Skeletal muscle satellite cell (primary cell): Measurements from ENCODE around the gene TRPT1.

Experiments
- H3K27me3 ChIP-seq: 2 replicates; pipeline ENCODE4 v1.7.0; 2013; ENCODE audit warnings: low read length; ENCODE audit not compliant: control insufficient read depth, insufficient read depth
- H3K36me3 ChIP-seq: 2 replicates; pipeline ENCODE4 v1.7.0; 2013; ENCODE audit warnings: mild to moderate bottlenecking, control low read depth, low read length; ENCODE audit not compliant: insufficient read depth
- H3K4me1 ChIP-seq: 2 replicates; pipeline ENCODE4 v1.7.0; 2013; ENCODE audit warnings: low read length; ENCODE audit not compliant: control insufficient read depth, insufficient read depth
- H3K4me2 ChIP-seq: 2 replicates; pipeline ENCODE4 v1.7.0; 2013; ENCODE audit warnings: mild to moderate bottlenecking, low read length
- H3K4me3 ChIP-seq: 2 replicates; pipeline ENCODE4 v1.7.0; 2013; ENCODE audit warnings: low read length
- H3K9ac ChIP-seq: 2 replicates; pipeline ENCODE4 v1.7.0; 2013; ENCODE audit warnings: mild to moderate bottlenecking, low read depth, low read length, moderate library complexity
- H3K9me3 ChIP-seq: replicated peaks from 2 replicates; pipeline ENCODE4 v1.7.0; 2013; ENCODE audit warnings: mild to moderate bottlenecking, control low read depth, low read length

The TRPT1 gene

DNA sequence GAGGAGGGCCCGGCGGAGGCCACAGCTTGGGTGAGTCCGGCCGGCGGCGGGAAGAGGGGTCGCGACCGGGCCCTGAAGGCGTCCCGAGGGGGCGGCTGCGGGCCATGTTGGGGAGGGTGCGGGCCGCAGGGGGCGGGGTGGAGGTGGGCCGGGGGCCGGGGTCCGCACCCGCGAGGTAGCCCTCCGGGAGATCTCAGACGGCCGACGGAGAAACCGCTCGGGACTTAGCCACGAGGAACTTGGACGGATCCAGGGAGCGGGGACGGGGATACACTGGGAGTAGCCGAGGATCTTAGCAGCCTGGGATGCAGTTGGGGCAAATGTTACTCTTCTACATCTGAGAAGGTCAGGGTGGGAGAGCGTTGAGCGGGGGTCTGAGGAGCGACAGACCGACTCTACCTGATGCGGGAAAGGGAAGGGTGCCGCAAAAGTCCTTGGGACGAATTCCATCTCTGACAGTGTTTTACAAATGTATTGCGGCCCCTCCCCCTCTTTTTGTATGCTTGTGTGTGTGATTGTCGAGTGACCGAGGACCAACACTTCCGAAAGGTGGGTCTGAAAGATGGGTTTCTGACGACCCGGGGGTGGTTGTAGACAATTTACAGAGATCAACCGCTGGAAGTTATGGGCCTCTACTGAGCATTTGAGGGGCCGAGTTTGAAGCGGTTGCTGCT is 39.4 kb downstream of the TRPT1 start:
- H3K27me3 ChIP-seq = no peaks in the 10 kb centered on the region
- H3K4me3 ChIP-seq = no peak overlapping the region
- no peak overlapping the region for H3K4me2 ChIP-seq
- peaks cover 19% of the 10 kb centered on the region for H3K4me1 ChIP-seq
- H3K9me3 ChIP-seq = no peaks in the 10 kb centered on the region
- no peak overlapping the region for H3K9ac ChIP-seq
- peaks cover 10% of the 10 kb centered on the region for H3K36me3 ChIP-seq

DNA sequence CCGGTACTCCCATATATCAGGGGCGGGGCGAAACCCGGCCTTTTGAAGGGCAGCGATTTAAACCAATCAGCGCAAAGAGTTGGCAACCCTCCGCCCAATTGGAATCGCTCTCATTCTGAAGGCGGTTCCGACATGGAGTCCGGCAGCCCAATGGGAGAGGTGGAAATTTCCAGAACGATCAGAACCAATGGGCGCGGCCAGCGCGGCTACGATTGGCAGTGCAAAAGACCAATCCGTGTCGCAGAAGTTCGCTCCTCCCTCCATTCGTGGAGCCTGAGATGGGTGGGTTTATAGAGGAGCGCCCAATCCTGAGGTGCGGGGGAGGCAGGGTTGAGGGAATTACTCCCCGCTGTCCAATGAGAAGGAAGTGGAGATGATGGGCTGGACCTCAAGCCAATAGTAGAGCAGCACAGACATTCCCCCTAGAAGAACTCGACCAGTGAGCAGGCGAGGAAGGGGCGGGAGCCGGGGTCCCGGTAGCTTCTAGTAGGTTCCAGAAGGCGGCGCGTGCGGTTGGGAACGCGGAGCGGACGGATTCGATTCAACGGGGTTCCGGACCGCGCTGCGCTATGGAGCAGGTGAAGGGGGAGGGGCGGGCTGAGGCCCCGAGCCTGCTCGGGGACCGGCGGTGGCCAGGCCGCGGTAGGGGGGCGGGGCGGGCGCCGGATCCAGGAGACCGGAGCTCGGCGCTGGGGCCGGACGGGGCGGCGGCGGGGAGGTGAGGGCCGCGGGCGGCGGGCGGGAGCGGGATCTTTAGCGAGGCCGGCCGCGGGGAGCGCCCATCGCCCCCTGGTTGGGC is 40.1 kb downstream of the TRPT1 start, which contains the start of gene STIP1:
STIP1 (plus strand) TSS at position 479 of the 799 bp plus-strand sequence; CDS start at position 570, 91 bp downstream.
- peak within 1 kb of the TSS; percentile 84 for H3K4me2 ChIP-seq
- H3K4me3 ChIP-seq = peak within 1 kb of the TSS; percentile 78
- H3K9ac ChIP-seq = peak within 1 kb of the TSS; percentile 88
- H3K4me1 ChIP-seq = peaks cover 25% of the 10 kb centered on the region
- no peaks in the 10 kb centered on the region for H3K27me3 ChIP-seq
- peaks cover 10% of the 10 kb centered on the region for H3K36me3 ChIP-seq
- no peaks in the 10 kb centered on the region for H3K9me3 ChIP-seq

DNA sequence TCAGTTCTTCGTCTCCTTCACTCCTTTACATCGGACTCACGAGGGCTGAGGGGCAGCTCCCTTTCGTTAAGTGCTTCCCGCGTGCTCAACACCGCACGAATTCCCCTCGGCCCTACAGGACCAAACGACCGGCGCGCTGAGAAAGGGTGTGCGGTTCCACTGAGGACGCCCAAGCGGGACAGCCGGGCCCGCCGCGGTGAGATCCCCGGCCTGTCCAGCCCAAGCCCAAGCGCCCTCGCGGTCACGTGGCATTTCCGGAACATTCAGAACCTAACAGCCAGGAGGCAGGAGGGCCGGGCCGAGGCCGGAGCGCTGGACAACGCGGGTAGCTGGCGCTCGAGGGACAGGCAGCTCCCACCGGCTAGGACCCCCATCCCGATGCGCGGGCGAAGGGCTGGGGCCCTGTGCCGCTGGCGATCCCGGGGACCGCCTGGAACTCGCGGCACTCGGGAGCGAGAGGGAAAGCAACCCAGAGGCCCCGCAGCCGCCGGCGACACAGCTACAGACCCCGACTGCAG is 40.8 kb downstream of the TRPT1 start:
- peak overlapping the region; percentile 88 for H3K9ac ChIP-seq
- peak overlapping the region; percentile 78 for H3K4me3 ChIP-seq
- peaks cover 30% of the 10 kb centered on the region for H3K4me1 ChIP-seq
- peaks cover 10% of the 10 kb centered on the region for H3K36me3 ChIP-seq
- no peaks in the 10 kb centered on the region for H3K27me3 ChIP-seq
- peak overlapping the region; percentile 84 for H3K4me2 ChIP-seq
- H3K9me3 ChIP-seq = no peaks in the 10 kb centered on the region

- no peak overlapping the region for H3K4me2 ChIP-seq
- no peak overlapping the region for H3K4me3 ChIP-seq
- H3K27me3 ChIP-seq = no peaks in the 10 kb centered on the region
- H3K36me3 ChIP-seq = peaks cover 5% of the 10 kb centered on the region
- no peaks in the 10 kb centered on the region for H3K9me3 ChIP-seq
- H3K4me1 ChIP-seq = peaks cover 30% of the 10 kb centered on the region
- H3K9ac ChIP-seq = no peak overlapping the region
Measured at GRCh38 chr11:64183890-64184289, 42.1 kb downstream of the TRPT1 start.

- Histone ChIP-seq H3K9me3 (no peaks in the 10 kb centered on the region), H3K4me3 (no peak overlapping the region), H3K27me3 (no peaks in the 10 kb centered on the region), H3K4me1 (peaks cover 30% of the 10 kb centered on the region), H3K9ac (peak overlapping the region; percentile 22), H3K4me2 (peak overlapping the region; percentile 61), H3K36me3 (no peaks in the 10 kb centered on the region)
Measured at GRCh38 chr11:64181506-64182411, 44.2 kb downstream of the TRPT1 start.

- Histone ChIP-seq H3K9ac (peak overlapping the region; percentile 21), H3K36me3 (no peaks in the 10 kb centered on the region), H3K9me3 (no peaks in the 10 kb centered on the region), H3K4me3 (no peak overlapping the region), H3K27me3 (no peaks in the 10 kb centered on the region), H3K4me2 (peak overlapping the region; percentile 61), H3K4me1 (peaks cover 30% of the 10 kb centered on the region)
Measured at GRCh38 chr11:64180891-64181290, 45.1 kb downstream of the TRPT1 start.

- H3K36me3 ChIP-seq = no peaks in the 10 kb centered on the region
- H3K4me2 ChIP-seq = no peak overlapping the region
- H3K4me1 ChIP-seq = peaks cover 20% of the 10 kb centered on the region
- peaks cover under 1% of the 10 kb centered on the region for H3K9me3 ChIP-seq
- no peak overlapping the region for H3K4me3 ChIP-seq
- H3K9ac ChIP-seq = no peak overlapping the region
- H3K27me3 ChIP-seq = no peaks in the 10 kb centered on the region
Measured at GRCh38 chr11:64178951-64179639, 46.9 kb downstream of the TRPT1 start.

DNA sequence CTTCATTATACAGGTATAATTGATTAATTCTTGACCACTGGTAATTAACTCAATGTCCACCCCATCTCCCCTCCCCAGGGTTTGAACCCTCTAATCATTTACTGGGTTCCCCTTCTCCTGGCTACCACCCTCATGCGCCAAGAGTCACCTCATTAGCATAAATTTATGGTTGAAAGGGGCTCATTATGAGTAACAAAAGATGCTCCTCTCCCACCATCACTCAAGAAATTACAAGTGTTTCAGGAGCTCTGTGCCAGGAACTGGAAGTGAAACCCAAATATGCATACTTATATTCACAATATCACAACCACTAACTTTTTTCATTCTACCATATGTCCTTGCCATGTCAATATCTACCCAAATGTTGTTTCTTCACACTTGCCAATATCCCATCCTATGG is 47.8 kb downstream of the TRPT1 start:
- no peak overlapping the region for H3K4me2 ChIP-seq
- no peaks in the 10 kb centered on the region for H3K27me3 ChIP-seq
- H3K9ac ChIP-seq = no peak overlapping the region
- H3K36me3 ChIP-seq = peaks cover 2% of the 10 kb centered on the region
- H3K4me3 ChIP-seq = no peak overlapping the region
- H3K9me3 ChIP-seq = peaks cover 6% of the 10 kb centered on the region
- H3K4me1 ChIP-seq = peaks cover 16% of the 10 kb centered on the region

- no peak overlapping the region for H3K9ac ChIP-seq
- H3K4me2 ChIP-seq = no peak overlapping the region
- H3K4me3 ChIP-seq = no peak overlapping the region
- peaks cover 2% of the 10 kb centered on the region for H3K36me3 ChIP-seq
- H3K27me3 ChIP-seq = no peaks in the 10 kb centered on the region
- H3K9me3 ChIP-seq = peaks cover 6% of the 10 kb centered on the region
- H3K4me1 ChIP-seq = peaks cover 13% of the 10 kb centered on the region
Measured at GRCh38 chr11:64176751-64177150, 49.2 kb downstream of the TRPT1 start.
